Activated naive CD8-positive, alpha-beta T cell treated with anti-CD3 and anti-CD28 coated beads for 36 hours (primary cell): ENCODE data around the gene BRD3OS. TPM values are rescaled to one million over a fixed set of nuclear protein-coding genes. Genes with fewer than 3 reads are reported as not detected.

ENCODE experiments used
- DNase-seq: peaks from one replicate; pipeline ENCODE4 v3.0.0; 2021
- H3K27ac Mint-ChIP-seq: one replicate; pipeline ENCODE4 v1.8.0; 2022; ENCODE audit warnings: mild to moderate bottlenecking, moderate library complexity, mixed read lengths
- H3K27me3 Mint-ChIP-seq: one replicate; pipeline ENCODE4 v1.8.0; 2022; ENCODE audit warnings: mild to moderate bottlenecking, mixed read lengths
- H3K36me3 Mint-ChIP-seq: one replicate; pipeline ENCODE4 v1.8.0; 2021; ENCODE audit warnings: mild to moderate bottlenecking, mixed read lengths
- H3K4me1 Mint-ChIP-seq: one replicate; pipeline ENCODE4 v1.8.0; 2021; ENCODE audit warnings: mixed read lengths
- H3K4me3 Mint-ChIP-seq: one replicate; pipeline ENCODE4 v1.8.0; 2022; ENCODE audit warnings: mild to moderate bottlenecking, moderate library complexity, mixed read lengths
- H3K9me3 Mint-ChIP-seq: one replicate; pipeline ENCODE4 v1.8.0; 2022; ENCODE audit warnings: mixed read lengths
- total RNA-seq, 2 experiments: library from RNA; stranded (reverse); gene quantifications; one replicate each; pipeline ENCODE4 v1.2.3, GENCODE V29; 2021

Gene BRD3OS
- total RNA-seq, 2 experiments from 2014 or later = 12.6 to 12.7 TPM

DNA sequence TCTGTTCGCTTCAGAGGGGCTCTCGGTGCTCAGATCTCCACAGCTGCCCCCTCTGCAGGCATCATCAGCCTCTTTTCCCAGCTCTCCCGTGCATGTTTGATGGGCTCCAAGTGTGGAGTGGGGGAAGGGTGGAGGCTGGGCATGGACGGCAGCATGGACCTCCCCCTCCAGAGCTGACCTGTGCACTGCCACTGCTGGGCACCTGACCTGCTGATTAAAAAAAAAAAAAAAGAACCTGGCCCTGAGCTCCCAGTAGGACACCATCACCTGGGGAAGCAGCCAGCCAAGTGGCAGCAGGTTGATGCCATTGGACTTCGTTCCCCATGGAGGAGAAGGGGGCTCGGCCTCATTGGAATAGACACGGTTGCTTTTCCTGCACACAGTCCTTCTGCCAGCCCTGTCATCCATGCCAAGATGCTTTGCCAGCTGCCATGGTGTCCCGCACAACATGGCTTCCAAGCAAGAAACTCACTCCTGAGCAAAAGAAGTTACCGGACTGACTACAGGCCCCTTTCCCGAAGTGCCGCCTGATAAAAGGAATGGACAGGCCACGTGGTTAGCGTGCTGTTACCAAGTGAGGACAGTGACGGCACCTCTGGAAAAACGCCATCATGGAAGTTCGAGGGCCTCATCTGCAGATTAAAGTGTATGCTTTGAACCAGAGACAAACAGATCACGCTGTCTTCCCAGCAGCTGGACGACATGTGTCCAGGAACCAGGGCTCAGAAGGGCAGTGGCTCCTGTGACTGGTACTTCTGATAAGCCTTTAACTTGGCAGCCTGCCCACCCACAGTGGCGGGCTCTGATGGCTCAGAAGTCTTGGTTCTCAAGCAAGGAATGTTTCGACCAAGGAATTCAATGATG is 14.7 kb upstream of the BRD3OS start:
- Mint-ChIP-seq H3K36me3 (no peaks in the 10 kb centered on the region), H3K27ac (no peak overlapping the region), H3K4me1 (no peaks in the 10 kb centered on the region), H3K9me3 (peaks cover 2% of the 10 kb centered on the region), H3K27me3 (peaks cover 6% of the 10 kb centered on the region), H3K4me3 (no peak overlapping the region)
- no peak for DNase-seq

DNA sequence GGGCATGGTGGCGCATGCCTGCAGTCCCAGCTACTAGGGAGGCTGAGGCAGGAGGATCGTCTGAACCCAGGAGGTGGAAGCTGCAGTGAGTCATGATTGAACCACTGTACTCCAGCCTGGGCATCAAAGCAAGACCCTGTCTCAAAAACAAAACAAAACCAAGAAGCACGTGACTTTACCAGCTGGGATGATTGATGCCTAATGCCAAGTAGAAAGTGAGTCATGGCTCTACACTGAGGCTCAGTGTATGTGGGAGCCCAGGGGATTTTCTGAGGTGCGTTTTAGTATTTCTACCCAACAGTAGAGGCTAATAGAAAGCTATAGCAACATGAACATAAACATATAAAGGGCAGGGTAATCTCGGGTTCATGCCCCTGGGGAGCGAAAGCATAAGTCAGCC is 13.9 kb upstream of the BRD3OS start:
- Mint-ChIP-seq H3K36me3 (no peaks in the 10 kb centered on the region), H3K27ac (no peak overlapping the region), H3K4me3 (no peak overlapping the region), H3K4me1 (no peaks in the 10 kb centered on the region), H3K27me3 (peaks cover 6% of the 10 kb centered on the region), H3K9me3 (peaks cover 2% of the 10 kb centered on the region)
- DNase-seq = no peak

DNA sequence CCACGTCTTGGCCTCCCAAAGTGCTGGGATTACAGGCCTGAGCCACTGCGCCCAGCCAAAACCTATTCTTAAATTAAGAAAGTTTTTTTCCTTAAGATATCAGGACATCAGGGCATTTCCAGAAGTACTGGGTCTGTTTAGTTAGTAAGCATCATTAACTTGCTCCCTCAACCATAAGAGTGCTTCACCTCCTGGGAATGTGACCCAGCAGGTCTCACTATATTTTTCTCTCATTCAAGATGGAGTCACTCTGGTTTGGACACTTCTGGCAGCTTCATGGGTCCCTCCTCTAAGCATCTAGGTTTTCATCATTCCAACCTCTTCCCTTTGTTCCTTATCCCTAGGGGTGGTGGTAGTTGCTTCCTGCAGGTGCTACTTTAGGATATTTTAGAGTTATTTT is 10.3 kb upstream of the BRD3OS start:
- H3K27ac Mint-ChIP-seq = no peak overlapping the region
- no peak for DNase-seq
- no peaks in the 10 kb centered on the region for H3K27me3 Mint-ChIP-seq
- H3K36me3 Mint-ChIP-seq = no peaks in the 10 kb centered on the region
- H3K9me3 Mint-ChIP-seq = peaks cover 2% of the 10 kb centered on the region
- H3K4me1 Mint-ChIP-seq = no peaks in the 10 kb centered on the region
- no peak overlapping the region for H3K4me3 Mint-ChIP-seq

DNA sequence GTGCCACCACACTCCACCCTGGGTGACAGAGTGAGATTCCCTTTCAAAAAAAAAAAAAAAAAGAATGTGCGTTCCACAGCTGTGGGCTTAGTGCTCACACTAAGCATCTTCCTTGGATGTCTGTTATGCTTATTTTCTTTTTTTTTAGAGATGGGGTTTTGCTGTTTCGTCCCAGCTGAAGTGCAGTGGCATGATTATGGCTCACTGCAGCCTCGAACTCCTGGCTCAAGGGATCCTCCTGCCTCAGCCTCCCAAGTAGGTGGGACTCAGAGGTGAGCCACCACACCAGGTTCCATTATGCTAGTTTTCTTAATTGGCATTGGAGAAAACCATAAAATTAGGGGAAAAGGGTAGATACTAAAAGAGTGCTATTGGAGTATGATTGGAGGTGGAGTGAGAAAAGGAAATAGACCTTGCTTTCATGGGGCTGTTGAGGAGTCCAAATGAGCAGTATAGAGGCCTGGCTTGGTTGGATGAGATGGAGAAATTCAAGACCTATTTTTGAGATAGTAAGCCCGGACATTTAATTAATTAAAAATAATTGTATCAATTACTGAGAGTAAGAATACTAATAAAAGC is 978 bp upstream of the BRD3OS start:
- no peaks in the 10 kb centered on the region for H3K36me3 Mint-ChIP-seq
- H3K4me3 Mint-ChIP-seq = no peak overlapping the region
- H3K9me3 Mint-ChIP-seq = no peaks in the 10 kb centered on the region
- no peak overlapping the region for H3K27ac Mint-ChIP-seq
- DNase-seq = no peak
- H3K27me3 Mint-ChIP-seq = no peaks in the 10 kb centered on the region
- peaks cover 4% of the 10 kb centered on the region for H3K4me1 Mint-ChIP-seq

DNA sequence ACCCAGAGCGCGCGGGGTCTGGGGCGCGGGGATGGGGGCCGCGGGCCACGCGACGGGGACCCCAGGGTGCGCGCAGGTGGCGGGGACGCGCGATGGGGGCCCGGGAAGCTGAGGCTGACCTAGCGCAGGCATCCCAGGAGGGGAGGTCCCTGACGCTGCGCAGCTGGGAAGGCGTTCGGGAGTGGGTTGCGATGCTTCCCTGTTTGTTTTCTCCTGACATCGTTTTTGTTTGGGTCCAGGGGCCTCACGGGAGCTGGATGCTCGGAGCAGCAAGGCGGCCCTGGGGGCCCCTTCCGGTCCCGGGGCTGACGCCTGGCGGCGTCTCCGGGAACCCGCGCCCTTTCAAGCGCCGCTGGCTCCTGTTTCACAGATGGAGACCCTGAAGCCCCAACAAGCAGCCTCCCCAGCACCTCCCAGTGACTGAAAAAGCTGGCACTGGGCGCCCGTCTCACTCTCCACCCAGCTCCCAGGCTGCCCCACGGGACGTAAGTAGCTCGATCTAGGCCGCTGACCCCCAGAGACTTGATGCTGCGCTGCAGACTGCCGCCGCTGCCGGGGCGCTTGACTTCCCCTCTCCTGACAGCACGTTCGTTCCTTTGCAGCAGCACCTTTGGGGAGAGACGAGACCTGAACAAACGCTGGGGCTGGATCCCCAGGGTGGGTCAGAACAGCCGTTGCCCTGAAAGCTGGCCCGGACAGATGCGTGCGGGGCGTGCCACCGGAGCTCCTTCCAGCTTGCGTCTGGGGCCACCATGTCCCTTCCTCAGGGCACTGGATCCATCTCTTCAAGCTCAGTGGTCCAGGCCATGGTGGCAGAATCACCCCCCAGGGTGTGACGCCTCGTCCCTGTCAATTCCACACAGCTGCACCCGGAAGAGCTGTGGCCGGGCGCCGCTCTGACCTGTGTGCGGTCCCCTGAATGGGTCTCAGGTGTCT is 593 bp downstream of the BRD3OS start:
- Mint-ChIP-seq H3K4me1 (peaks cover 4% of the 10 kb centered on the region), H3K9me3 (no peaks in the 10 kb centered on the region), H3K27ac (peak overlapping the region; percentile 29), H3K4me3 (peak overlapping the region; percentile 81), H3K36me3 (no peaks in the 10 kb centered on the region), H3K27me3 (no peaks in the 10 kb centered on the region)
- DNase-seq = peak; percentile 72

DNA sequence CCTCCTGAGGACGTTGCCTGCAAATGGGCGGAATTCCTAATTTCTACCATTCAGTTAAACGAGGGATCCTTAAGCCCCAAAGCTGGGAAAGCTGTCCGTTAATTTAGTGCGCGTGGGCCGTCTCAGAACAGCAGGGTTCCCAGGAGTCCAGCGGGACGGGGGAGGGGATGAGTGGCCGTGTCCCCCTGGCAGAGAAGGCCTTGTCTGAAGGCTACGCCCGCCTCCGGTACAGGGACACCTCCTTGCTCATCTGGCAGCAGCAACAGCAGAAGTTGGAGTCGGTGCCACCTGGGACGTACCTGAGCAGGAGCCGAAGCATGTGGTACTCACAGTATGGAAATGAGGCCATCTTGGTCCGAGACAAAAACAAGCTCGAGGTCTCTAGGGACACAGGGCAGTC is 1.3 kb downstream of the BRD3OS start:
- Mint-ChIP-seq H3K4me1 (peaks cover 4% of the 10 kb centered on the region), H3K36me3 (no peaks in the 10 kb centered on the region), H3K4me3 (peak overlapping the region; percentile 81), H3K27me3 (no peaks in the 10 kb centered on the region), H3K27ac (no peak overlapping the region), H3K9me3 (no peaks in the 10 kb centered on the region)
- DNase-seq = no peak

DNA sequence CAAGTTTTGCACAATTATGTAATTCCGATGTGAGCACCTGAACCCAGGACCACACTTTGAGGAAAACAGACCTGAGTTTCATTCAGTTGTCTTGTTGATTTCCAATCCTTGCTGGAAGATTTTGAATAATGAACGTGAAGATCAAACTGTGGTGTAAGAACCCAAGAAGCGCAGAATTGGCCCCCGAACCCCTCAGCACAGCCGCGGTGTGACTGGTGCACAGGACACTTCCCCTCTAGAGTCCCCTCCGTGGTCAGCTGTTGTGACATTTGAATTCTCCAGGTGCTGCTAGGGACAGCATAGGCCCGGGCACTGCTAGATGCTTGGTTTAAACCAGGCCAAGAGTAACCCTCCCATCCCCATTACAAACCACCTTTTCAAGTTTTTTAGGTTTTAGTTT is 1.7 kb downstream of the BRD3OS start:
- H3K4me1 Mint-ChIP-seq = peaks cover 4% of the 10 kb centered on the region
- H3K27ac Mint-ChIP-seq = no peak overlapping the region
- no peak for DNase-seq
- peak overlapping the region; percentile 44 for H3K4me3 Mint-ChIP-seq
- no peaks in the 10 kb centered on the region for H3K9me3 Mint-ChIP-seq
- H3K27me3 Mint-ChIP-seq = no peaks in the 10 kb centered on the region
- no peaks in the 10 kb centered on the region for H3K36me3 Mint-ChIP-seq

DNA sequence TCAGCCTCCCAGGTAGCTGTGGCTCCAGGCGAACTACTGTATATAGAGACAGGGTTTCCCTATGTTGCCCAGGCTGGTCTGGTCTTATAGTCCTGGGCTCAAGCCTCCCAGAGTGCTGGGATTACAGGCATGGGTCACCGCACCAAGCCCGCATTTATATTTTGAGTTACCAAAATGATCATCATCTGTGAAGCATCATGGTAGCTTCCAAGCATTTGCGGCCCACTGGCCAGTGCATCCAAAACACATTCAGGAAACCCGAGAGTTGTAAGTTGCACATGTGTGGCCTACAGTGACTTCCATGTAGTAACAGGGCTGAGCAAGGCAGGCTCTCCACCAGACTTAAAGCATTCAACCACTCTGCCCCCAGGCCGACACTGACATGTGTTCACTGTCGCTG is 2.3 kb downstream of the BRD3OS start:
- Mint-ChIP-seq H3K4me3 (no peak overlapping the region), H3K9me3 (no peaks in the 10 kb centered on the region), H3K27ac (no peak overlapping the region), H3K4me1 (peaks cover 4% of the 10 kb centered on the region), H3K36me3 (no peaks in the 10 kb centered on the region), H3K27me3 (no peaks in the 10 kb centered on the region)
- no peak for DNase-seq

DNA sequence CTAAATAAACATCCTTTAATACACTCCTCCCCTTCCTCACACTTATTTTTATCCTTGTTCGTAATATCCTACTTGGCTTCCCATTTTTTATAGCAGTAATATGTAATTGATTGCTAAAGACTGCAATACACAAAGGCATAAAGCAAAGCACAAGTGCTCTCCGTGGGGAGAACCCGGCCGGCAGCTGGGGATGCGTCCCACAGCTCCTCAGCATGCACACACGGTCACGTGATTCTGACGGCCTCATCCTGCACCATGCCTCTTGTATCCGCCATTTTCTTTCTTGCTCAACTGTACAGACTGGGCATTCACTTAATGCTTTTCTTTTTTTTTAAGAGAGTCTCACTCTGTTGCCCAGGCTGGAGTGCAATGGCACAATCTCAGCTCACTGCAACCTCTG is 2.8 kb downstream of the BRD3OS start:
- Mint-ChIP-seq H3K4me1 (peaks cover 4% of the 10 kb centered on the region), H3K9me3 (no peaks in the 10 kb centered on the region), H3K27me3 (no peaks in the 10 kb centered on the region), H3K36me3 (no peaks in the 10 kb centered on the region), H3K4me3 (no peak overlapping the region), H3K27ac (no peak overlapping the region)
- DNase-seq = no peak

DNA sequence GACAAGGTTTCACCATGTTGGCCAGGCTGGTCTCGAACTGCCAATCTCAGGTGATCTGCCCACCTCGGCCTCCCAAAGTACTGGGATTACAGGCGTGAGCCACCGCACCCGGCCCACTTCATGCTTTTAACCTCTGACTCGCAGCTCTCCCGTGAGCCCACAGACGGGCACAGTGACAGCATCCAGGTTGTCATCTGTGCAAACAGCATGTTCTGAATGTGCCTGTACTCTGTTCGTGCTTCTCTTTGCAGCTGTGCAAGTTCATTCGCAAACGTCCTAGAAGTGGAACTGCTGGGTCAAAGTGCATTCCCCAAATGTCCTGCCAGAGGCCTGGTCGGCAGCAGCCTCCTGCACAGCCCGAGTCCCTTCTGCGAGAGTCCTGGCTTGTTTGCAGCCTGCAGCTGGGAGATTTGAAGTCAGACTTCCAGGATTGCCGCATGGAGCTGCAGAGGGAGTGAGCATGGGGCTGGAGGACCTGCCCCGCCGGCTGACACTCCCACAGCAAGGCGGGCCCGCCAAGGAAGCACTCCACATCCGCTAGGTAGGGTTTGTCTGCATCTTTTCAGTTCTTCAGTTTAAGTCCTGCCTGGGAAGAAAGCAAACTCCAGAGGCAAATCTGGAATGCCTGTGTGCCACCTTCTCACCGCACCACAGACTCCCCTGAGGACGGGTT is 3.4 kb downstream of the BRD3OS start:
- Mint-ChIP-seq H3K9me3 (no peaks in the 10 kb centered on the region), H3K4me1 (peaks cover 4% of the 10 kb centered on the region), H3K27me3 (no peaks in the 10 kb centered on the region), H3K36me3 (peaks cover 3% of the 10 kb centered on the region), H3K4me3 (no peak overlapping the region), H3K27ac (no peak overlapping the region)
- DNase-seq = no peak

DNA sequence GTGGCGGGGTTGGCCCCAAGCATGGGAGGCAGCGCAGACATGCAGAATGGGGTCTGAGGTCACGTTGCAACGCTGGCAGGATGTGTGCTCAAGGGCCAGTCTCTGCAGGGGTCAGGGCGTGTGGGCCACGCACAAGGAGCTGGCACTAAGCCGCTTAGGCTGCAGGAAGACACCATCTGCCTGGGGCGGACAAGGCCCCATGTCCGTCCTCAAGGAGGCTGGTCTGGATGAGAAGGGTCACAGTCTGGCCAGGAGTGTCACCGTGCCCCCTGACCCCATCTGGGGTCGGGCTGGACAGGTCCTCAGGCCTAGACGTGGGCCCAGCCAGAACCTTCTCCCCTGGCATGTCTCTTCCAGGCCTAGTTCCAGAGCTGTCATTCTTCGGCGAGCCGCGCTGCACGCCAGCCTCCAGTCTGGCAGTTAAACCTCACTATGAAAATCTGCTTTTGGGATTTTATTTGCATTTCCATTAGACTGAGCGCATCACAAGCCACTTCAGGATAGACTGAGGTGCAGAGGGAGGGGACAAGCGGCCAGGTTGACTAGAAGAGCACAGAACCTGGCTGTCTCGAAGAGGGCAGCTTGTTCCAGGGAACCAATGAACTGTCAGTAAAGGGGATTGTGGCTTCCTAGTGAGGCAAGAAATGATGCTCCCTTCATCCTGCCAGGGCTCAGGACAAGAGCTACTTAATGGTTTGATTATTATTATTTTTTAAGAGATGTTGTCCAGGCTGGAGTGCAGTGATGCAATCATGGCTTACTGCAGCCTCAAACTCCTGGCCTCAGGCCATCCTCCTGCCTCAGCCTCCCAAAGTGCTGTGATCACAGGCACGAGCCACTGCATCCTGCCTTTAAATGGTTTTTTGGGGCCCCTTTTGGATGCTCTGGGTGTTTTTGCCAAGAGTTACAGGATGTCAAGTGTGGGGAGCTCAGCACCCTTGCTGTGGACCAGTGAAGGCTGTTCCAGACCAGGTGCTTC is 4.3 kb downstream of the BRD3OS start:
- Mint-ChIP-seq H3K4me3 (no peak overlapping the region), H3K27ac (no peak overlapping the region), H3K4me1 (peaks cover 4% of the 10 kb centered on the region), H3K9me3 (no peaks in the 10 kb centered on the region), H3K27me3 (no peaks in the 10 kb centered on the region), H3K36me3 (peaks cover 3% of the 10 kb centered on the region)
- no peak for DNase-seq

DNA sequence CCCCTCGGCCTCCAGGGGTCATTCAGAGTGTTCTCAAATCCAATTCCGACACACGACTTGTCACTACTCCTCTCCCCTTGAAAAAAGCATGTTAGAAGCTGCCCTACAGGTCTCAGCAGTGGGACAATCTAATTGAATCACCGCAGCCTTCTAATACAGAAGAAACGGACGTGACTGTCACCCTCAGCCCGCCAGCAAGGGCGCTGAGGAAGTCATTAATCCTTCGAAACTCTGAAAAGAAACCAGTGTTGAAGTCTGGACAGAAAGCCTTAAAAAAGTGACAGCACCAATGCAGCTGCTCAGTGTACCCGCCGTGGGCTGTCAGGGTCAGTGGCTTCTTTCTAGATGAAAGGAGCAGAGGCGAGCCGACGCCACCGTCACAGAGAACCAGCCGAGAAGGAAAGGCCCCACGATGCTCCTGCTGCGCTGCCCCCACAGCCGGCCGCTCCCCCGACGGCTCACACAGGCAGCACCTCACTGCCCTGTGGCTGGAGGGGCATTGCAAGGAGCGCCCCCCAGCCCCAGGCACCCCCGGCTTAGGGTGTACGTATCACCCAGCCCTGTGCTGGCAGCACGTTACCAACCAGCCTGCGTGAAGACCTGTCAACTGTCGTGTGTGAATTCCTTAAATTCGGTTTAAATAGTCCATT is 5.7 kb downstream of the BRD3OS start:
- no peak overlapping the region for H3K4me3 Mint-ChIP-seq
- peaks cover 4% of the 10 kb centered on the region for H3K4me1 Mint-ChIP-seq
- H3K27me3 Mint-ChIP-seq = no peaks in the 10 kb centered on the region
- no peak for DNase-seq
- H3K36me3 Mint-ChIP-seq = peaks cover 6% of the 10 kb centered on the region
- H3K27ac Mint-ChIP-seq = no peak overlapping the region
- H3K9me3 Mint-ChIP-seq = no peaks in the 10 kb centered on the region

DNA sequence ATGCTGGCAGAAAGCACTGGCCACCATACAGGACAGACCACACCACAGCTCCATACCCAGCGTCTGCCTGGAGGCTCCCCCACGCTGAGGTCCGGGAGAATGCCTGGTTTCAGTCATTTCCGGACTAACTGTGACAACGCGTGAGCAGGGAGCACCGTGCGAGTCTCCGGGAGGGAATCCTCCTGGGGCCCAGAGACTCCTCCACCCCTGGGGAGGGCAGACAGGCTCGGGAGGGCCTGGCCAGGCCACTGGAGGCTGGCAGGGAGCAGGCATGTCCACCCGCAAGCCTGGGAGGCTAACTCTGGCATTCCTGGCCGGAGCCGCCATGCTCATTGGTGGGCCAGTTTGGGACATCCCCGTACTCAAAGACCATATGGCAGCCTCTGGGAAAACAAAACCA is 6.5 kb downstream of the BRD3OS start:
- peaks cover 1% of the 10 kb centered on the region for H3K4me1 Mint-ChIP-seq

More for the DNA sequence above, 6.5 kb downstream of the BRD3OS start:
- Mint-ChIP-seq H3K9me3 (no peaks in the 10 kb centered on the region), H3K4me3 (no peak overlapping the region), H3K36me3 (peaks cover 9% of the 10 kb centered on the region), H3K27me3 (no peaks in the 10 kb centered on the region), H3K27ac (no peak overlapping the region)
- DNase-seq = no peak
